IgD-negative memory B cell (primary cell): Measurements from ENCODE around the gene CCT6B. TPM values are rescaled to one million over a fixed set of nuclear protein-coding genes. Genes with fewer than 3 reads are reported as not detected.

Experiments used
- H3K27ac Mint-ChIP-seq, 3 donors: one replicate each; pipeline ENCODE4 v1.8.0; 2020 to 2022; ENCODE audit warnings: mild to moderate bottlenecking in 3 of 3, mixed read lengths in 3 of 3, moderate library complexity in 1 of 3
- H3K27me3 Mint-ChIP-seq: one replicate; pipeline ENCODE4 v1.8.0; 2021; ENCODE audit warnings: mixed read lengths
- H3K36me3 Mint-ChIP-seq: one replicate; pipeline ENCODE4 v1.8.0; 2020; ENCODE audit warnings: mild to moderate bottlenecking, mixed read lengths
- H3K4me1 Mint-ChIP-seq, 3 donors: one replicate each; pipeline ENCODE4 v1.8.0; 2020 to 2022; ENCODE audit warnings: mixed read lengths in 3 of 3, mild to moderate bottlenecking in 1 of 3
- H3K4me3 Mint-ChIP-seq, 4 donors: one replicate each; pipeline ENCODE4 v1.8.0; 2020 to 2022; ENCODE audit warnings: mild to moderate bottlenecking in 4 of 4, mixed read lengths in 4 of 4, moderate library complexity in 3 of 4
- H3K9me3 Mint-ChIP-seq, 3 donors: one replicate each; pipeline ENCODE4 v1.8.0; 2020 to 2021; ENCODE audit warnings: mixed read lengths in 3 of 3, mild to moderate bottlenecking in 1 of 3
- polyA plus RNA-seq: library from polyadenylated mRNA; unstranded; fragments of 300-500 nt; fragmentation: Illumina TruSeq; gene quantifications from one replicate; pipeline ENCODE4 v1.2.3, GENCODE V29; 2021

CCT6B gene
- polyA plus RNA-seq, 1 donor from 2014 or later: 2.8 TPM

GRCh38 chr17:34883106-34884000 lies 77.9 kb downstream of the CCT6B start:
- peaks cover 0 to 12% (median 0%) of the 10 kb centered on the region in 3 donors for H3K9me3 Mint-ChIP-seq
- peaks cover 24% of the 10 kb centered on the region for H3K27me3 Mint-ChIP-seq

GRCh38 chr17:34879146-34879545 lies 82.1 kb downstream of the CCT6B start:
- peaks cover 2% of the 10 kb centered on the region for H3K36me3 Mint-ChIP-seq

More at GRCh38 chr17:34883106-34884000, 77.9 kb downstream of the CCT6B start:
- no peak overlapping the region for H3K27ac Mint-ChIP-seq
- peaks cover 0 to 7% (median 1%) of the 10 kb centered on the region in 3 donors for H3K4me1 Mint-ChIP-seq
- no peak overlapping the region for H3K4me3 Mint-ChIP-seq
- peaks cover 2% of the 10 kb centered on the region for H3K36me3 Mint-ChIP-seq

More at GRCh38 chr17:34879146-34879545, 82.1 kb downstream of the CCT6B start:
- Mint-ChIP-seq H3K9me3 (peaks cover 0 to 12% (median 3%) of the 10 kb centered on the region in 3 donors), H3K27me3 (peaks cover 16% of the 10 kb centered on the region), H3K4me3 (no peak overlapping the region), H3K27ac (no peak overlapping the region), H3K4me1 (no peaks in the 10 kb centered on the region)

Other genes starting within 250 kb of the CCT6B start
- 22.7 TPM for gene ZNF830, start 80 bp upstream of the CCT6B start, polyA plus RNA-seq
- gene LIG3, start 19.1 kb upstream of the CCT6B start, polyA plus RNA-seq: 15.2 TPM
- gene RFFL, start 102.2 kb upstream of the CCT6B start, polyA plus RNA-seq: 28.9 TPM
- 14.3 TPM for gene RAD51D, start 158.4 kb upstream of the CCT6B start, polyA plus RNA-seq
- not detected for gene FNDC8, start 160.2 kb upstream of the CCT6B start, polyA plus RNA-seq
- 6.0 TPM for gene NLE1, start 180.8 kb upstream of the CCT6B start, polyA plus RNA-seq
- gene UNC45B, start 186.4 kb upstream of the CCT6B start, polyA plus RNA-seq: not detected
- gene SLC35G3, start 232.9 kb upstream of the CCT6B start, polyA plus RNA-seq: not detected